PFSK-1 (cell line): ENCODE results near the gene HAUS5.

Experiments used
- POLR2AphosphoS5 ChIP-seq: IDR thresholded peaks from 2 replicates; pipeline ENCODE4 v1.6.1; 2012; ENCODE audit warnings: low read depth, mild to moderate bottlenecking, control low read depth, low read length, moderate library complexity
- REST ChIP-seq, 2 experiments: IDR thresholded peaks; 2 replicates each; pipeline versions ENCODE4 v1.6.1 to v1.8.0; 2011 to 2012; ENCODE audit warnings: low read depth in 2 of 2, low read length in 2 of 2, control low read depth in 1 of 2, inconsistent platforms in 1 of 2, mild to moderate bottlenecking in 1 of 2, moderate library complexity in 1 of 2; ENCODE audit not compliant: insufficient read depth in 1 of 2
- SIN3A ChIP-seq: IDR thresholded peaks from 2 replicates; pipeline ENCODE4 v1.6.1; 2012; ENCODE audit warnings: mild to moderate bottlenecking, low read length, moderate library complexity, borderline replicate concordance; ENCODE audit not compliant: insufficient read depth
- TAF1 ChIP-seq: IDR thresholded peaks from 2 replicates; pipeline ENCODE4 v1.6.1; 2012; ENCODE audit warnings: low read length, control low read depth, borderline replicate concordance; ENCODE audit not compliant: insufficient read depth

- TF ChIP-seq SIN3A (no peak), TAF1 (no peak), POLR2AphosphoS5 (no peak), REST (IDR thresholded peaks at IDR 0.05; ENCODE audit: insufficient read depth in 1 of 2, low read depth in 2 of 2, low read length in 2 of 2) (no peak)
These were observed 6.3 kb downstream of the HAUS5 start for GRCh38 chr19:35618857-35619256.
